HG03097 (cell line): ENCODE results near the gene TTC16.

Source experiments
- ATAC-seq: cut with Tn5 transposase; IDR thresholded peaks from one replicate; pipeline ENCODE4 v1.9.1; 2021; ENCODE audit not compliant: unreplicated experiment, low FRiP score

The TTC16 gene

DNA sequence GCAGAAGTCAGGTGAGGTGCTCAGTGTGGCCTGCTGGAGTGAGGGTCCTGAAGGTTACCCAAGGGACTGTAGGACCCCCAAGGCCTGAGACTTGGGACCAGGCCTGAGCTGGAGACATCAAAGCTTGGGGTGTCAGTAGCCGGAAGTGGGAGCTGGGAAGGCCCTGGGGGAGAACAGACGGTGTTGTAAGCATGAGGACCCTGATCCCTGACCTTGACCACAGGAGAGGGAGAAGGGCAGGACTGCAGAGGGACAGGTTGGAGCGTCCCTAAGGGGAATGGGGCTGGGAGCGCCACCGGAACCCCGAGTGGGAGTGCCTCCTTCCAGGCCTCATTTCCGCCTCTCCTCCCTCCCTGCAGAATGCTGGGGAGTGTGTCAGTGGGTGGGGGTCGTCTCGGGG lies 533 bp downstream of the TTC16 start:
- no peak for ATAC-seq

DNA sequence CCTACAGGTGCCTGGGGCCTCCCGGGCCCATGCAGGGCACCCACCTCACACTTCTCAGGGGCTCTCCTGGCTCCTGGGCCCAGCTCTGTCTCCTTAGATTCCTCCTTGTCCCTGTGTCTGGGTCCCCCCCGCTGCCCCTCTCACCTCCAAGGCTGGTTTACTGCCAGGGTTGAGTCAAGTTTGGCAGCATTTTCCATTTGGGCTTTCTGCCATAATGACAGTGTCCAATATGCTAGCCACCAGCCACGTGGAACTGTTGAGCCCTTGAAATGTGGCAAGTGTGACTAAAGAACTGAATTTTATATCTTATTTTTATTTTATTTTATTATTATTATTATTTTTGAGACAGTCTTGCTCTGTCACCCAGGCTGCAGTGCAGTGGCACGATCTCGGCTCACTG lies 1.9 kb downstream of the TTC16 start:
- ATAC-seq = no peak

DNA sequence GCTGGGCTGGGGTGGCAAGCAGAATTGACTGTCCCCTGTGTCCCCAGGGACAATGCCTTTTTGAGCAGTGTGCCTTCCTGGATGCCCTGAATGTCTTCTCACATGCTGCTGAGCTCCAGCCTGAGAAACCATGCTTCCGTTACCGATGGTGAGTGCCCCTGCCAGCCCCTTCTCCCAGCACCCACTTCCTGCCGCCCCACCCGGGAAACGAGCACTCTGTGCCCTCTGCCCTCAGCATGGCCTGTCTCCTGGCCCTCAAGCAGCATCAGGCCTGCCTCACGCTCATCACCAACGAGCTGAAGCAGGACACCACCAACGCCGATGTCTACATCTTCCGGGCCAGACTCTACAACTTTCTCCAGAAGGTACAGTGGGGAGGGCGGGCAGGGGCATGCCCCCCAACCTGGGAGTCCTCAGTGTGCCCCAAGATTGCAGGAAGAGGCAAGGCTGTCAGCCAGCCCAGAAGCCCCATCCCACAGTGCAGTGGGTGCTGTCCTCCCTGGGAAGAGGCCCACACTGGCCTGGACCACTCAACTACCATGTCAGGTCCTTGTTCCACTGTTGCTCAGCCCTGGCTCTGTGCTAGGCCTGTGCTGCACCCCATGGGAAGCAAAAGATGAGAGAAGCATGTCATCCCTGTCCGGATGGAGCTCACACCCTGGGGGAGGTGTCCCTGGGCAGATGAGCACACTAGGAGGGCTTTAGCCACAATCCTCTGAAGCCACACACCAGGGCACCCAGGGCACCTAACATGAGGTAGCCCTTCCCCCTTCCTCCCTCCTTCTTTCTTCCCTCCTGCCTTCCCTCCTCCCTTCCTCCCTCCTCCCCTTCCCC lies 4.4 kb downstream of the TTC16 start:
- ATAC-seq = no peak

DNA sequence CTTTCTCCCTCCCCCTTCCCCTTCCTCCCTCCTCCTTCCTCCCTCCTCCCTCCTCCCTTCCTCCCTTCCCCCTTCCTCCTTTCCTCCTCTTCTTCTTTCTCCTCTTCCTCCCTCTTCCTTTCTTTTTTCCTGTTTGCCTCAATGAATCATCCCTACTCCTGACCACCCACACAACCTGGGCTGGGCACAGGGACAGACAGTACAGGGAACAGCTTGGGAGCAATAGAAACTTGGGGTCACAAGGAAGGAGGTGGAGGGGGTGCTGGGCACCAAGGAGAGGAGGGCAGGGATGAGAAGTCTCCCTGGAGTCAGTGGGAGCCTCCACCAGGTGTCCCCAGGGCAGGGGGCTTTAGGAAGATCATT lies 5.0 kb downstream of the TTC16 start:
- ATAC-seq = no peak

DNA sequence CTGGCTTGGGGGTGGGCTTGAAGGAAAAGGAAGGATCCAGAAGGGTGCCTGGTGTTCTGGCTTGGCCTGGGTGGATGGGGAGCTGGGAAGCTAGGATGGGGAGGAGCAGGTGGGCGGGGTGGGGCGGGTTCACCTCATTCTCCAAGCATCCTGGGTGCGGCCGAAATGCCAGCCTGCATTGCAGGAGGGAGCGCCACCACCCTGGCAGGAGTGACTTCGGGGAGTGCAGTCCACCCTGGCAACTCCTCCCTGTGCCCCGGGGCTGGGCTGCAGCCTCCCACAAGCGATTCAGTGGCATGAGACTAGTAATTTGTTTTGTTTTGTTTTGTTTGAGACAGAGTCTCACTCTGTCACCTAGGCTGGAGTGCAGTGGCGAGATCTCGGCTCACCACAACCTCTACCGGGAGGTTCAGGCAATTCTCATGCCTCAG lies 5.5 kb downstream of the TTC16 start:
- no peak for ATAC-seq

DNA sequence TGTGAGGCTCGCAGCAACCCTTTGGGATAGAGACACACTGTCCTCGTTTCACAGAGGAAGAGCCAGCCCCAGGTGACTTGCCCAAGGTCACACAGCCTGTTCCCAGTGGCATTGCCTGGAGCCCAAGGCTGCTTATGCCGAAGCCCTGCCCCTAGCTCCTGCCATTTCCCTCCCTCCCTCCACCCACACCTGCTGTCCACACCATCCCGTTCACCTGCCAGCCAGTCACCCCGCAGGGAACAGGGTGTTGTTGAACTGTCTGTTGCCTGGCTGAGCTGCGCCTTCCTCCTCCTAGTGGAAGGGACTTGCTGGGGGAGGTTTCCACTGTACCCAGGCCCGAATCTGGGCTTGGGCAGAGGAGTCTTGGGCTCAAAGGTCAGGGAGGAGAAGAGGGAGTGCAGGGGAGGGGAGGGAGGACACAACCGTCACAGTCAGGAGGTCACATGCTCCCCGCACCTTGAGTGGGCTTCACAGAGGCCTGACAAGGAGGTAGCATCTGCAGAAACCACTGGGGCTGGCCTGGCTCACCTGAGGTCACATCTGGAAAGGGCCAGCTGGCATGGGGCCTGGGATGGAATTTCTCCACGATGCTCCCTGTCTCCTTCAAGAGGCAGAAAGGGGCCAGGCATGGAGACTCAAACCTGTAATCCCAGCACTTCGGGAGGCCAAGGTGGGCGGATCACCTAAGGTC lies 6.3 kb downstream of the TTC16 start:
- no peak for ATAC-seq

DNA sequence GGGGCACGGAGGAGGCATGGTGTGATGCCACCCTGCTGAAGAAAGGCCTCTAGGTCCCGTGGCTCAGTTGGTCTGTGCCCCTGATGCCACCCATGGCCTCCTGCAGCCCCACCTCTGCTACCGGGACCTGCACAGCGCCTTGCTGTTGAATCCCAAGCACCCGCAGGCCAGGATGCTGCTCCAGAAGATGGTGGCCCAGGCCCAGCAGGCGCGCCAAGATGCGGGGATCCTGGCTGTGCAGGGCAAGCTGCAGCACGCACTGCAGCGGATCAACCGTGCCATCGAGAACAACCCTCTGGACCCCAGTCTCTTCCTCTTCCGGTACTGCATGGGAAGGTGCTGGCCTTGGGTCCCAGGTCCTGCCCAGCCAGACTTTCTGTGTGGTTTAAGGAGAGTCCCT lies 7.1 kb downstream of the TTC16 start:
- no peak for ATAC-seq

DNA sequence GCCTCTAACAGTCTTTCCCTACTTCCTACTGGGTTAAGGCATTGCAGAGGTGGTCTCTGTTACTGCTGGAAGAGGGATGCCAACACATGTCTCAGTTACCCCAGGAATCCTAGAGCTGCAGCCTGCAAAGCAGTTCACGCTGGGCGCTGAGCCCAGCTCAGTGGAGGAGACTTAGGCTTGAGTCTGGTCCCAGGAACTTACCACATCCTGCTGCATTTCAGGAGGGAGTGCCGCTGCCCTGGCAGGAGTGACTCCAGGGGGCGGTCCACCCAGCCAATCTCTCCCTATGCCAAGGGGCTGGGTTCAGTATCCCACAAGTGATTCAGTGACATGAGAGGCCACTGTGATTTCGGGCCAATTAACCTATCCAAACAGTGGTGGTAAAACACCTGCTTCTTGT lies 7.6 kb downstream of the TTC16 start:
- no peak for ATAC-seq

DNA sequence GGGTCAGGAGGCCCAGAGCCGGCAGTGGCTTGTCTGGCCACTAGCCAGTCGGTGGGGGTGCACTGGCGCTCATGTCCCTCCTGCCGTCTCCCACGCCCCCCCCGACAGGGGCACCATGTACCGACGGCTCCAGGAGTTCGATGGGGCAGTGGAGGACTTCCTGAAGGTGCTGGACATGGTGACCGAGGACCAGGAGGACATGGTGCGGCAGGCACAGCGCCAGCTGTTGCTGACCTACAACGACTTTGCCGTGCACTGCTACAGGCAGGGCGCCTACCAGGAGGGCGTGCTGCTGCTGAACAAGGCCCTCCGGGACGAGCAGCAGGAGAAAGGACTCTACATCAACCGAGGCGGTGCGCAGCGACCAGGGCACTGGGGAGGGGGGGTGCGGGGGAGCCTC lies 8.1 kb downstream of the TTC16 start:
- no peak for ATAC-seq

DNA sequence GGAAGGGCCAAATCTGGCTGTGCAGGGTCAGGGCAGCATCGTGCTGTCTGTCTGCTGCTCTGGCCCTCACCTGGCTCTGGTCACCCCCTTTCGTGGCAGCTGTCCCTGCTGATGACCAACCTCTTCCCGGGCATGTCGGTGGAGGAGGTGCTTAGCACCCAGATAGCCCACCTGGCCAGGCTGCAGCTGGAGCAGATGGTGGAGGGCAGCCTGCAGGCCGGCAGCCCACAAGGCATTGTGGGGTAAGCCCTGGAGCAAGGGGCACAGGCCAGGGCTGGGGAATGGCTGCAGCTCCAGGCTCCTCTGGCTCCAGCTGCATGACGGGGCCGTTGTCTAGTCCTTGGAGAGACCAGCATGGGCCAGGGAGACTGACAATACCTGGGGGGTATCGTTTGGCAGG lies 11.0 kb downstream of the TTC16 start:
- ATAC-seq = no peak

DNA sequence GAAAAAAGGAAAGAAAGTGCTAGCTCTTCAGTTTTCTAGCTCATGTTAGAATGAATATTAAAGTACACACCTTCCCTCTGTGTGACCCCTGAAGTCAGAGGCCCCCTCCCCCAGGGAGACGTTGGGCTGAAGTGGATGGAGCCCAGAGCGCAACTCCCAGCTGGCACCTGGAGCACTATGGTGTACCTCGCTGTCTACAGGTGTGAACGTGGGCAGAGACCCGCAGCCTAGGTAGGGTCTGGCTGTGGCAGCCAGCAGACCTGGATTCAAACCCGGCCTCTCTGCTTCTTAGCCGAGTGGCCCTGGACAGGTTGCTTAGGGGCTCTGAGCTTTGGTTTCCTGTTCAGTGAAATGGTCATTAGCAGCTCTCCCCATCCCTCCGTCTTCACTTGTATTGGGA lies 12.9 kb downstream of the TTC16 start:
- no peak for ATAC-seq

DNA sequence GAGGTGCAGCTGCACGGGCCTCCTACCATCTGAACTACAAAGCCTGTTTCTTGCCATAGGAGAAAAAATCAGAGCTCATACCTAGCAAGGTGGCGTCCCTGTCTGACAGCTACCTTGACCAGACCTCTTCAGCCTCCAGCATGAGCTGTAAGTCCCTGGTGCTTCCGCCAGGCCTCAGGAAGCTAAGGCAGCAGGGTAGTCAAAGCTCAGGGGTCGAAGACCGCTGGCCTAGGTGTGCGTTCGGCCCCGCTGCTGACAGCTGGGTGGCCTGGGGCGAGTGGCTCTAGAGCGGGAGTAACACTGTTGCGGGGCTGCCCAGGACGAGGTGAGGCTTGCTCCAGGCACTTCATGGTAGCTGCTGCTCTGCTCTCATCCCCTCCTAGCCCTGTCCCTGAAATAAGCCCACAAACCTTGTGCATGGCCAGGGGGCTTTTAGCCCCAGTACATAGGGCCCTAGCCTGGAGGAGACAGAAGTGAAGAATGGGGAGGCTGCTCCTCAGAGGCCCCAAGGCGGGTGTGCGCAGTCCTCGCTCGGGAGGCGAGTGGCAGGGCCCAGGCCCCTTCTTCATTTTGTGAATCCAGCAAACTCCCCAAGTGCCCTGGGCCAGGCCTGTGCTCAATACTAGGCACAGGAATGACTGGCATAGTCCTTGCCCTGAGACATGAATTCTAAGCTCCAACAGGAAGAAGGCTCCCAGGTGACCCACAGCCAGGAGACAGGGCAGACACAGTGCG lies 13.8 kb downstream of the TTC16 start:
- no peak for ATAC-seq

DNA sequence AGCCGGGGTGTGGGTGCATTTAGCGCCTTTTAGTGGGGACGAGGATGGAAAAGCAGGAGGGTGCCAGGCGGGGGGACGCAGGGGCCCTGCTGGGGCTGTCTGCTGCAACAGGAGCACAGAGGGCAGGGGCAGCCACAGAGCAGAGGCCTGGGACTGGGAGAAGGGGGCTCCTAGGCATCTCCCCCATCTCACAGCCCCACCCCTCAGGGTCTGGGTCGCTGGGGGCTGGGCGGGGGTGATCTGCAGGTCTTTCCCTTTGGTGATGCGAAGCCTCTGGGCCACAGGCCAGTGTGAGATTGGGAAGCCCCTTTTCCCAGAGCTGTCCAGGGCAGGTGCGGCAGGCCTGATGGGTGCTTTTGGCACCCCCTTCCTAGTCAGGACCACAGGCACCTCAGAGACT lies 14.4 kb downstream of the TTC16 start:
- ATAC-seq = no peak

DNA sequence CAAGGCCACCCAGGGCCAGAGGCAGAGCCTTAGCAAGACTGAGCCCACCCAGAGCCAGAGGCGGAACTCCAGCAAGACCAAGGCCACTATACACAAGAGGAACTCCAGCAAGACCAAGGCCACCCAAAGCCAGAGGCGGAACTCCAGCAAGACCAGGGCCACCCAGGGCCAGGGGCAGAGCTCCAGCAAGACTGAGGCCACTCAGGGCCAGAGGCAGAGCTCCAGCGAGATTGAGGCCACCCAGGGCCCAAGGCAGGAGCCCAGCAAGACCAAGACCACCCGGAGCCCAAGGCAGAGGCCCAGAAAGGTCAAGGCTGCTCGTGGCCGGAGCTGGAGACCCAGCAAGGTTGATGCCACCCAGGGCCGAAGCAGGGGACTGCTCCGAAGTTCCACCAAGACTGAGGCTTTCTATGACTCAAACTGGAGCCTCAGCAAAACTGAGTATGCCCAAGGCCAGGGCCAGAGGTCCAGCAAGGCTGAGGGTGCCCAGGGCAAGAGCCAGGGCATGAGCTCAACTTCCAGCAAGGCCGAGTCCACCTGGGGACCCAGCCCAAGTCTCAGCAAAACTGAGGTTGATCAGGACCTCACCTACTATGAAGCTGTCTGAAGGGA lies 15.0 kb downstream of the TTC16 start:
- ATAC-seq = no peak

DNA sequence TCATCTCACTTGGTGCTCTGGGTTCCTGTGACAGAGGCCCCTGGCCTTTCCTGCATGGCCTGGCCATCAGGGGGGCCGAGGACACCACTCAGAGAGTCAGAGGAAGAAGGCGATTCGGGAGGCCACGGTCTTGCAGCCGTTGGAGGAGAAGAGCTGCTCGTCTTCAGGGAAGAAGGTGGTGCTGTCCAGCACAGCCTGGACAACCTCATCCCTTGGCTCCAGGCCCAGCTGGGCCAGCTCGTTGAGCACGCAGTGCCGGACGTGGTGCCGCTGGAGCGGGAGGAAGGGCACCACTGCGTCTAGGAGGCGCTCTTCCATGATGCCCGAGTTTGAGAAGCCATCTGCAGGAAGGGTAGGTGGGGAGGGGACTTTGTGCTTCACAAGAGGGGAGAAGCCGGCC lies 16.1 kb downstream of the TTC16 start:
- no peak for ATAC-seq

DNA sequence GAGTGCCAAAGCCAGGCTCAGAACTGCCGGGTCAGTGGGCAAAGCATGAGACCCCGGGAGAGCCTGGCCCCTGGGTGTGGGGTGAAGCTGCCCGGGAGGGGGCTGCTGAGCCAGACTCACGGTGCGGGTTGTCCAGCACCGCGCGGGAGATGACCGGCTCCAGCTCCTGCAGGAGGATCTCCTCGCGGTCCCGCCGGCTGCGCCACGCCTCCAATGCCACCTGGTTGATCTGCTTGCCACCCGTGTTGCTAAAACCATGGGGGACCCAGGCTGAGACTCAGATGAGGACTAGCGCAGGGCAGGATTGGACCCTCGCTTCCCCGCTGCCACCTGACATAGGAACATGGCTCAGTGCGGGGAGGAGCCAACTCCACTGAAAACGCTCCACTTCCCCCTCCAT lies 16.6 kb downstream of the TTC16 start:
- no peak for ATAC-seq

DNA sequence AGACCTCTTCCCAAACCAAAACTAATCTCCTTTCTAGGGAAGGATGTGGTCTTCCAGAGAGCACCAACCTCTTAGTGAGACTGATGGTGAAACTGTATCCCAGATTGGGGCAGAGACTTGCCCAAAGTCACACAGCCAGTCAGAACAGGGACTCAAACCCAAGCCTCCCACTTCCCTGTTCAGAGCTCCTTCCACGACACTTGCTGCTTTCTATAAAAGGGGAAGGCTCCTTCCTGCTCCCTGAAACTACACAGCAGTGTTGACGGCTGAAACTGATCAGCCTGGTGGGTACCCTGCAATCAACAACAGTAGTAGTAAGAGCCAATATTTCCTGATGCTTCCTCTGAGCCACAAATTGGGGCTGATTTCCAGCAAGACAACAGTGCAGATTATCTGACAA lies 17.7 kb downstream of the TTC16 start:
- ATAC-seq = no peak

DNA sequence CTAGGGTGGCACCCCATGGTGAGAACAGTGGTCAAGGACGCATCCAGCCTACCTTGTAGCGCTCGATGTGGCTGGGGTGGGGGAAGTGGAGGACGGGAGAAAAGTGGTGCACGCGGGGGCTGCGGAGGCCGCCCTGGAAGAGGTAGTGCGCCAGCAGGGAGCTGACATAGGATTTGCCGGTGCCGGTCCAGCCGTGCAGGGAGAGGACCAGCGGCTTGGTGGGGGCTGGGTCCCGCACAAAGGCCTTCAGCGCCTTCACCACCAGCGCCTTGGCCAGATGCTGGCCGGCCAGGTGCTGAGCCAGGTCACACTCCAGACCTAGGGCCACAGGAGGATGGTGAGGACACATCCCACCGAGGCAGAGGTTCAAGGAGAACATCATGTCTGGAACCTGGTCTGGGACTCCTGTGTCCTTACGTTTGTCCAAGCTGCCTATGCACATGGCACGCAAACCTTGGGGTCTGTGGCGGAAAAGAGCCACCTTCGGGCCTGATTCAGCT lies 18.4 kb downstream of the TTC16 start:
- ATAC-seq = peak; percentile 15

DNA sequence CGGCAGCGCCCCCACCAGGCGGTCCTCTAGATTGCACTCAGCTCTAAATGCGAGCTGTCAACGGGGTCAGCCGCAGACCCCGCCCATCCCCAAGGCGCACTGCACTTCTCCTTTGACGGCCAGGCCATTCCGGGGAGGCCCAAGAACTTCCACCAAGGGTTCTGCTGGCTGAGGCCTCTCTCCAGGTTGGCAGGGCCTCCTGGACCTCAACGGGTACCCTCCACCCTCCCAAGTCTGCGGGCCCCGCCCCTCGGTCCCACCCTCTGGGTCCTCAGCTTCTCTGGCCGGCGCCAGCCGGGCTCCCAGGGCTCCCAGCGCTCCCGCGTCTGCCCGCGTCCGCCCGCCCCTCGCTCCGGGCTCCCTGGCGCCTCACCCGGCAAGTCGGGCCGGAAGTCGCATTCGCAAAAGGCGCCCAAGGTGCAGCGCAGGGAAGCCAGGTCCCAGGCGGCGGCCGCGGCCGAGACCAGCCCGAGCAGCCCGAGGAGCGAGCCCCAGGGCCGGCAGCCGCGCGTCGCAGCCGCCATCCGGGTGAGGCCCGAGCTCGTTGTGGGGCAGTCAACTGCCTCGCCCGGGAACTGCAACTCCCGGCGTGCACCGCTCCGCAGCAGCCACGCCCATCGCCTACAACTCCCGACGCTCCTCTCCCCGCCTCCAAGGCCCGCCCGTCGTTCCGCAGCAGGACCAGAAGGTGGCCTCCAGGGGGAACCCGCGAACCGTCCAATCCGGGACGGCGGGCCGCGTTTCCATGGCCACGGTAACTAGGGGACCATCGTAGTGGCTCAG lies 19.1 kb downstream of the TTC16 start, which contains the start of gene TOR2A:
TOR2A (minus strand) TSS at position 548 of the 783 bp plus-strand sequence; CDS start at position 524, 24 bp downstream.
- peak; percentile 81 for ATAC-seq

DNA sequence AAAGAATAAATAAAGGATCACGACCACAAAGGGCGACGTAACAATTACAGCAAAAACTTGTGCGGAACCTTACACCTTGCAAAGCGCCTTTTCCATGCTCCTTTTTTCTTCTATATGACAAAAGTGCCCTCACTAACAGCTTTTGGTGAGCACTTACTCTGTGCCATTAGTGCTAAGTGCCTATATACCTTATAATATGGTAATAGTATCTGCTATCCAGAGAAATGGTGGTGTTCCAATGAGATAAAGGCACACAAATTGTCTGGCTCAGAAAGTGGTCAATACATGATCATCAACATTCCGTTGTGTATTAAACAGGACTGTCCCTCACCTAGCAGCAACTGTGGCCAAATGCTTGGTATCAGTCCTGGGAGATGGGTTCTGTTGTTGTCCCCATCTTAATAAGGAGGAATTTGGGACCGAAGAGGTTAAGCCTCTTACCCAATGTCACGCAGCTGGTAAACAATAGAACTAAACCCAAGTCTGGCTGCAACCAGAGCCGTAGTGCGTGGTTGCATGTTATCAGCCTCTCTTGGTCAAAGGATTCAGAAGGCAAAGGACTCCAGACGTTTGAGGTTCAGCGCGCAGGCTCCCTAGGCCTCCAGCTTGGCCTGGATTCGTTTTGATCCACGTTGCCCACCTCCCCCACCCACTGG lies 19.8 kb downstream of the TTC16 start:
- ATAC-seq = peak; percentile 8
